Mesenchymal stem cell (in vitro differentiated cells and primary cell): ENCODE results near the gene APOE.

ENCODE experiments used
- DNase-seq: peaks from one replicate; pipeline ENCODE4 v3.0.0-alpha.2; 2013
- H2AFZ ChIP-seq: one replicate; pipeline ENCODE4 v1.6.1; 2013; ENCODE audit warnings: low read depth, mild to moderate bottlenecking, control low read depth, inconsistent platforms, low read length, moderate library complexity
- H2AK5ac ChIP-seq: 2 replicates; pipeline ENCODE4 v1.6.1; 2013; ENCODE audit warnings: low read length, moderate library complexity, mild to moderate bottlenecking, inconsistent platforms; ENCODE audit not compliant: severe bottlenecking
- H2BK120ac ChIP-seq: one replicate; pipeline ENCODE4 v1.6.1; 2013; ENCODE audit warnings: low read depth, mild to moderate bottlenecking, inconsistent platforms, low read length, moderate library complexity
- H2BK12ac ChIP-seq, 2 experiments: one replicate each; pipeline ENCODE4 v1.6.1; 2013; ENCODE audit warnings: inconsistent platforms in 2 of 2, low read length in 2 of 2, mild to moderate bottlenecking in 2 of 2, moderate library complexity in 2 of 2, control low read depth in 1 of 2
- H2BK15ac ChIP-seq: one replicate; pipeline ENCODE4 v1.6.1; 2013; ENCODE audit warnings: mild to moderate bottlenecking, low read depth, inconsistent platforms; ENCODE audit not compliant: poor library complexity, severe bottlenecking
- H2BK5ac ChIP-seq: 2 replicates; pipeline ENCODE4 v1.6.1; 2013; ENCODE audit warnings: low read depth, mild to moderate bottlenecking, low read length, control low read depth, inconsistent platforms; ENCODE audit not compliant: poor library complexity, severe bottlenecking
- H3K14ac ChIP-seq, 2 experiments: one replicate each; pipeline ENCODE4 v1.6.1; 2013; ENCODE audit warnings: inconsistent platforms in 2 of 2, low read length in 2 of 2, control low read depth in 1 of 2, mild to moderate bottlenecking in 1 of 2, moderate library complexity in 1 of 2
- H3K18ac ChIP-seq, 2 experiments: one replicate each; pipeline ENCODE4 v1.6.1; 2013; ENCODE audit warnings: inconsistent platforms in 2 of 2, low read length in 2 of 2, control low read depth in 1 of 2, low read depth in 1 of 2, mild to moderate bottlenecking in 1 of 2
- H3K23ac ChIP-seq, 2 experiments: one replicate each; pipeline ENCODE4 v1.6.1; 2013; ENCODE audit warnings: inconsistent platforms in 2 of 2, low read length in 2 of 2, mild to moderate bottlenecking in 2 of 2, moderate library complexity in 2 of 2, control low read depth in 1 of 2
- H3K27ac ChIP-seq: 2 replicates; pipeline ENCODE4 v1.5.1; 2013; ENCODE audit warnings: mild to moderate bottlenecking, moderate library complexity, low read length, control low read depth, inconsistent platforms; ENCODE audit not compliant: poor library complexity, severe bottlenecking
- H3K27me3 ChIP-seq, 2 experiments: 2 replicates each; pipeline versions ENCODE4 v1.6.1 to v1.7.0; 2013; ENCODE audit warnings: low read length in 2 of 2, mild to moderate bottlenecking in 2 of 2, moderate library complexity in 2 of 2, control low read depth in 1 of 2, inconsistent platforms in 1 of 2; ENCODE audit not compliant: control insufficient read depth in 1 of 2, insufficient read depth in 1 of 2
- H3K36me3 ChIP-seq, 2 experiments: 2 replicates each; pipeline versions ENCODE4 v1.6.1 to v1.7.0; 2013; ENCODE audit warnings: low read length in 2 of 2, control low read depth in 1 of 2, inconsistent platforms in 1 of 2, low read depth in 1 of 2, mild to moderate bottlenecking in 1 of 2; ENCODE audit not compliant: insufficient read depth in 2 of 2, control insufficient read depth in 1 of 2
- H3K4ac ChIP-seq, 2 experiments: one replicate each; pipeline ENCODE4 v1.6.1; 2013; ENCODE audit warnings: inconsistent platforms in 2 of 2, low read length in 2 of 2, mild to moderate bottlenecking in 2 of 2, moderate library complexity in 2 of 2, control low read depth in 1 of 2, low read depth in 1 of 2
- H3K4me1 ChIP-seq: 2 replicates; pipeline ENCODE4 v1.6.1; 2013; ENCODE audit warnings: low read depth, low read length, control low read depth; ENCODE audit not compliant: control insufficient read depth, insufficient read depth
- H3K4me2 ChIP-seq: 2 replicates; pipeline ENCODE4 v1.6.1; 2013; ENCODE audit warnings: low read length, mild to moderate bottlenecking, inconsistent platforms; ENCODE audit not compliant: poor library complexity, severe bottlenecking
- H3K4me3 ChIP-seq, 2 experiments: 2 replicates each; pipeline versions ENCODE4 v1.5.1 to v1.7.0; 2013; ENCODE audit warnings: low read length in 2 of 2, mild to moderate bottlenecking in 2 of 2, control low read depth in 1 of 2, low read depth in 1 of 2; ENCODE audit not compliant: insufficient read depth in 1 of 2
- H3K79me1 ChIP-seq: replicated peaks from 2 replicates; pipeline ENCODE4 v1.6.1; 2013; ENCODE audit warnings: mild to moderate bottlenecking, control low read depth, low read length, inconsistent platforms; ENCODE audit not compliant: poor library complexity, severe bottlenecking
- H3K9ac ChIP-seq: 2 replicates; pipeline ENCODE4 v1.7.0; 2013; ENCODE audit warnings: mild to moderate bottlenecking, low read length, moderate library complexity
- H3K9me3 ChIP-seq: 2 replicates; pipeline ENCODE4 v1.7.0; 2013; ENCODE audit warnings: mild to moderate bottlenecking, low read length; ENCODE audit not compliant: control insufficient read depth
- H4K8ac ChIP-seq: one replicate; pipeline ENCODE4 v1.6.1; 2013; ENCODE audit warnings: inconsistent platforms, mild to moderate bottlenecking, low read length, moderate library complexity
- H4K91ac ChIP-seq: one replicate; pipeline ENCODE4 v1.6.1; 2013; ENCODE audit warnings: mild to moderate bottlenecking, low read length, inconsistent platforms
- WGBS: methylation state at CpG from one replicate; pipeline ENCODE4 v1.1.7; 2013; ENCODE audit warnings: mixed read lengths; 5-methylcytosine and 5-hydroxymethylcytosine counted together

Gene APOE

GRCh38 chr19:44892932-44893331, 12.7 kb upstream of the APOE start:
- H3K27ac ChIP-seq: no peak overlapping the region
- no peak overlapping the region for H2BK15ac ChIP-seq
- no peak overlapping the region for H2BK5ac ChIP-seq
- no peak overlapping the region for H3K4ac ChIP-seq
- no peaks in the 10 kb centered on the region for H3K27me3 ChIP-seq
- no peak overlapping the region for H2AFZ ChIP-seq
- no peak overlapping the region for H4K91ac ChIP-seq
- H4K8ac ChIP-seq: no peak overlapping the region
- 94% methylated on average over 7 of the region's 7 CpGs for WGBS
- H3K4me1 ChIP-seq: peaks cover 17% of the 10 kb centered on the region
- no peak overlapping the region for H2BK120ac ChIP-seq
- H3K4me2 ChIP-seq: no peak overlapping the region
- H2BK12ac ChIP-seq: no peak overlapping the region
- DNase-seq: no peak
- H3K18ac ChIP-seq: no peak overlapping the region
- H3K4me3 ChIP-seq: peak overlapping the region in 1 of 2 experiments; percentile 87
- no peaks in the 10 kb centered on the region for H3K9me3 ChIP-seq
- H2AK5ac ChIP-seq: no peak overlapping the region
- H3K9ac ChIP-seq: peak overlapping the region; percentile 93
- no peak overlapping the region for H3K14ac ChIP-seq
- peaks cover 59 to 68% of the 10 kb centered on the region in 2 experiments for H3K36me3 ChIP-seq
- no peak overlapping the region for H3K23ac ChIP-seq
- peaks cover 35% of the 10 kb centered on the region for H3K79me1 ChIP-seq

- no peak overlapping the region for H2AK5ac ChIP-seq
- peak overlapping the region; percentile 93 for H3K9ac ChIP-seq
- H3K79me1 ChIP-seq: peaks cover 39% of the 10 kb centered on the region
- H3K14ac ChIP-seq: no peak overlapping the region
- no peak overlapping the region for H2BK5ac ChIP-seq
- H3K4me2 ChIP-seq: no peak overlapping the region
- no peaks in the 10 kb centered on the region for H3K27me3 ChIP-seq
- DNase-seq: no peak
- no peak overlapping the region for H4K91ac ChIP-seq
- H3K9me3 ChIP-seq: no peaks in the 10 kb centered on the region
- no peak overlapping the region for H3K4ac ChIP-seq
- peaks cover 57 to 66% of the 10 kb centered on the region in 2 experiments for H3K36me3 ChIP-seq
- no peak overlapping the region for H3K23ac ChIP-seq
- H3K27ac ChIP-seq: no peak overlapping the region
- H2BK12ac ChIP-seq: peak overlapping the region in 1 of 2 experiments; percentile 7
- H2BK120ac ChIP-seq: no peak overlapping the region
- no peak overlapping the region for H2AFZ ChIP-seq
- no peak overlapping the region for H4K8ac ChIP-seq
- no peak overlapping the region for H3K18ac ChIP-seq
- no peak overlapping the region for H2BK15ac ChIP-seq
- H3K4me3 ChIP-seq: no peak overlapping the region
- 98% methylated on average over 18 of the region's 18 CpGs for WGBS
- H3K4me1 ChIP-seq: peaks cover 17% of the 10 kb centered on the region
Observed at GRCh38 chr19:44893332-44894051, 12.1 kb upstream of the APOE start.

- H3K9ac ChIP-seq: peak overlapping the region; percentile 93
- no peak overlapping the region for H2BK120ac ChIP-seq
- H3K27ac ChIP-seq: no peak overlapping the region
- H3K14ac ChIP-seq: no peak overlapping the region
- no peak overlapping the region for H2AK5ac ChIP-seq
- no peaks in the 10 kb centered on the region for H3K9me3 ChIP-seq
- WGBS: 97% methylated on average over 3 of the region's 6 CpGs
- H3K4ac ChIP-seq: no peak overlapping the region
- no peak overlapping the region for H3K4me3 ChIP-seq
- no peak overlapping the region for H2AFZ ChIP-seq
- H2BK5ac ChIP-seq: no peak overlapping the region
- no peak overlapping the region for H3K23ac ChIP-seq
- peaks cover 39% of the 10 kb centered on the region for H3K79me1 ChIP-seq
- no peak overlapping the region for H2BK15ac ChIP-seq
- H3K4me1 ChIP-seq: peaks cover 17% of the 10 kb centered on the region
- no peak overlapping the region for H3K18ac ChIP-seq
- DNase-seq: no peak
- no peak overlapping the region for H2BK12ac ChIP-seq
- H4K91ac ChIP-seq: no peak overlapping the region
- H3K27me3 ChIP-seq: no peaks in the 10 kb centered on the region
- H4K8ac ChIP-seq: no peak overlapping the region
- no peak overlapping the region for H3K4me2 ChIP-seq
- peaks cover 54 to 62% of the 10 kb centered on the region in 2 experiments for H3K36me3 ChIP-seq
Observed at GRCh38 chr19:44894052-44894400, 11.6 kb upstream of the APOE start.

- Histone ChIP-seq H4K8ac (no peak overlapping the region), H3K18ac (no peak overlapping the region), H2BK12ac (peak overlapping the region in 1 of 2 experiments; percentile 7), H2BK5ac (no peak overlapping the region), H2AK5ac (no peak overlapping the region), H2BK120ac (no peak overlapping the region), H3K36me3 (peaks cover 59 to 67% of the 10 kb centered on the region in 2 experiments), H3K79me1 (peaks cover 41% of the 10 kb centered on the region), H3K9me3 (no peaks in the 10 kb centered on the region), H3K4me1 (peaks cover 14% of the 10 kb centered on the region), H2AFZ (no peak overlapping the region), H4K91ac (no peak overlapping the region), H3K4me3 (no peak overlapping the region), H3K27ac (no peak overlapping the region), H2BK15ac (no peak overlapping the region), H3K27me3 (no peaks in the 10 kb centered on the region), H3K4ac (no peak overlapping the region), H3K14ac (no peak overlapping the region), H3K4me2 (no peak overlapping the region), H3K23ac (no peak overlapping the region), H3K9ac (peak overlapping the region; percentile 47)
- 81% methylated on average over 9 of the region's 9 CpGs for WGBS
- no peak for DNase-seq
Observed at GRCh38 chr19:44894946-44895345, 10.7 kb upstream of the APOE start.
